GM10266 (cell line): ENCODE measurements around the gene DLL3.

ENCODE experiments used
- DNase-seq: peaks from one replicate; pipeline ENCODE4 v3.0.0; 2012; ENCODE audit errors: extremely low spot score
- TF ChIP-seq, protein P1 (sequence below): IDR thresholded peaks from 2 replicates; pipeline ENCODE4 v1.5.1; 2012; ENCODE audit warnings: mild to moderate bottlenecking, low read depth; ENCODE audit not compliant: control insufficient read depth, insufficient read depth; ENCODE audit errors: missing control alignments

DLL3 gene

DNA sequence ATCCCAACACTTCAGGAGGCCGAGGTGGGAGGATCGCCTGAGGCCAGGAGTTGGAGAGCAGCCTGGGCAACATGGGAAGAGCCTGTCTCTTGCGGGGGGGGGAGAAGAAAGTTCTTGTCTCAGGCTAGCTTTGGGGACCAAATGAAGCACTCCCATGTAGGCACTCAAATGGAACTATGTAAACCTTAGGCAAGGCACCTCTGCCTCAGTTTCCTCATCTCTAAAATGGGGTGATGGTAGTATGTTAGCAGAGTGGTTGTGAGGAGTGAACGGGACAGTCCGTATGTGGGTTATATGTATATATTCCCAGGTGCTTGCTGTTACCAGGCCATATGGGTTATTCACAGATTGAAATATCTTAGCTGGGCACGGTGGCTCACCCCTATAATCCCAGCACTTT, 6.5 kb upstream of the DLL3 start:
- no peak for DNase-seq
- TF ChIP-seq, protein P1, sequence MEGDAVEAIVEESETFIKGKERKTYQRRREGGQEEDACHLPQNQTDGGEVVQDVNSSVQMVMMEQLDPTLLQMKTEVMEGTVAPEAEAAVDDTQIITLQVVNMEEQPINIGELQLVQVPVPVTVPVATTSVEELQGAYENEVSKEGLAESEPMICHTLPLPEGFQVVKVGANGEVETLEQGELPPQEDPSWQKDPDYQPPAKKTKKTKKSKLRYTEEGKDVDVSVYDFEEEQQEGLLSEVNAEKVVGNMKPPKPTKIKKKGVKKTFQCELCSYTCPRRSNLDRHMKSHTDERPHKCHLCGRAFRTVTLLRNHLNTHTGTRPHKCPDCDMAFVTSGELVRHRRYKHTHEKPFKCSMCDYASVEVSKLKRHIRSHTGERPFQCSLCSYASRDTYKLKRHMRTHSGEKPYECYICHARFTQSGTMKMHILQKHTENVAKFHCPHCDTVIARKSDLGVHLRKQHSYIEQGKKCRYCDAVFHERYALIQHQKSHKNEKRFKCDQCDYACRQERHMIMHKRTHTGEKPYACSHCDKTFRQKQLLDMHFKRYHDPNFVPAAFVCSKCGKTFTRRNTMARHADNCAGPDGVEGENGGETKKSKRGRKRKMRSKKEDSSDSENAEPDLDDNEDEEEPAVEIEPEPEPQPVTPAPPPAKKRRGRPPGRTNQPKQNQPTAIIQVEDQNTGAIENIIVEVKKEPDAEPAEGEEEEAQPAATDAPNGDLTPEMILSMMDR, result no peak

DNA sequence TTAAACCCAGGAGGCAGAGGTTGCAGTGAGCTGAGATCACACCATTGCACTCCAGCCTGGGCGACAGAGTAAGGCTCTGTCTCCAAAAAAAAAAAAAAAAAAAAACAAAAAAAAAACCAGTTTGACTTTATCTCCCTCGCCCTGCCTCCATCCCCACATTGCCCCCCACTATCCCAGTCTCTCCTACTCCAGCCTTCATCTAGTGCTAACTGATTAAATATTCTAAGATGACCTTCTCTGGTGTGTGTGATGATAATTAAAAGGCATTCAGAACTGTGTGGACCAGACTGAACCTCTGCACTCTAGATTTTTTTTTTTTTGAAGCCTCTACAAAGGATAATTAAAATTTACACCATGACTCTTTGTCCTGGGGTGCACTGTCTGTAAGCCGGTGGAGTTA, 6.0 kb upstream of the DLL3 start:
- TF ChIP-seq, protein P1, result no peak
- no peak for DNase-seq

DNA sequence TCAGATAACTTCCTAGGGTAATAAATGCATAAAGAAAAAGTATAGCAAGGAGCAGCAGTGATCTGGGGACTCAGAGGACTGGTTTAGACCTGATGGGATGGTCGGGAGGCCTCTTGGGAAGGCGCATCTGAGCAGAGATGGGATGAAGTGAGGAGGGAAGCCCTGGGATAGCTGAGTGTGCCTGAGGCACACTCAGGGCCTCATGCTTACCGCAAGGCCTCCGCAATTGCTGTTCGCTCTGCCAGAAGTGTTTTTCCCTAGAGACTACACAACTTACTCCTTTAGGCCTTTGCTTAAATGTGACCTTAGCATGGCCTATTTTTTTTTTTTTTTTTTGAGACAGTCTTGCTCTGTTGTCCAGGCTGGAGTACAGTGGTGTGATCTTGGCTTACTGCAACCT, 4.1 kb upstream of the DLL3 start:
- TF ChIP-seq, protein P1, result no peak
- no peak for DNase-seq

DNA sequence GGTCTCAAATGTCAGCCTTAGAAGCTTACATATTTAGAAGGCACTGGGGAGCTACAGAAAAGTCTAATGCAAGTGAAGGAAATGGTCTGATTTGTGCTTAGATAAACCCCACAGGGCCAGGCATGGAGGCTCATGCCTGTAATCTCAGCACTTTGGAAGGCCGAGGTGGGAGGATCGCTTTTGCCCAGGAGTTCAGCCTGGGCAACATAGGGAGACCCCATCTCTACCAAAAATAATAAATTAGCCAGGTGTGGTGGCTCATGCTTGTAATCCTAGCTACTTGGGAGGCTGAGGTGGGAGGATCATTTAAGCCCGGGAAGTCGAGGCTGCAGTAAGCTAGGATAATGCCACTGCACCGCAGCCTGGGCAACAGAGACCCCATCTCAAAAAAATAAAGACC, 2.7 kb upstream of the DLL3 start:
- no peak for DNase-seq
- TF ChIP-seq, protein P1, result no peak

DNA sequence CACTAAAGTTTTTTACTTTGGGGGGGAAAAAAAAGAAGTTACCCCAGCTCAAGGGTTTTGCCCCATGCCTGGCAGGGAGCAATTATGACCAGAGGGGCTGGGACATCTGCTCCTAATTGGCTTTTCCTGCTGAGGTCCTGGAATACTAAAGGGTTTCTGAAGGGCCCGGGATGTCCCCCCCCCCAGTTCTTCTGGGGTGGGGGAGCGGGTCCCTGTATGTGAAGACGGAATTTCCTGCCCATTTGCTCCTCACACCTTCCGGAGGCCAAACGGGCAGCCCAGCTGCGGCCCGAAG, 1.1 kb upstream of the DLL3 start:
- TF ChIP-seq, protein P1, result no peak
- no peak for DNase-seq

DNA sequence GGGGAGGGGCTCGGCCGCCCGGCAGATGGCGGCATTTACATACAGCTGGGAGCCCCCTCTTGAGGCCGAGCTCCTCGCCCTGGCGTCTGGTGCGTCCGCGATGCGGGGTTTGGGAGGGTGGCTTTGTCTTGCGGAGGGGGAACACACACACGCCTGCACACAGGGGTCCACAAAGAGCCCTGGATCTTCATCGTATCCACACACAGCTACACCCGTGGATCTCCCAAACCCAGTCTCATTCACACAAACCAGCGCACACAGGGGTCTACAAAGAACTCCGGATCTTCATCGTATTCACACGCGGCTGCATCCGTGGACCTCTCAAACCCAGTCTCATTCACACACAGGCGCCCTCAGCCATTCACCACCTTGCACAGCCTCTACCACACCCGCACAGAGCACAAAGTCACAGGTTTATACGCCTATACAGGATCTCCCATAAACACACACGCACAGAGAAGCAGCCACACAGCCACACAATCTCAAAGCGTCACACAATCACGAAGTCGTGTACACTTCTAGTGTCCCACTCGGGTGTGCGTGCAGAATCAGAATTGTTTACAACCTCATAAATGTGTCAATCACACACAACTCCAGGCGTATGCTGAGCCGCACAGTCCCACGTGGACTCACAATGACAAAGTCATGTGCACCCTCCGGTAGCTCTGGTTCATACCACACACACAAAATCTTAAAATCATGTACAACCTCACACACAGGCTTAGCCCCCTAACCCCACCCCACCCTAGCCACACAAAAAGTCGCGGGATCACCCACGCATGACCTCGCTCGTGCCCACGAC, 550 bp upstream of the DLL3 start:
- peak; percentile 75 for DNase-seq
- TF ChIP-seq, protein P1, result peak; percentile 58

DNA sequence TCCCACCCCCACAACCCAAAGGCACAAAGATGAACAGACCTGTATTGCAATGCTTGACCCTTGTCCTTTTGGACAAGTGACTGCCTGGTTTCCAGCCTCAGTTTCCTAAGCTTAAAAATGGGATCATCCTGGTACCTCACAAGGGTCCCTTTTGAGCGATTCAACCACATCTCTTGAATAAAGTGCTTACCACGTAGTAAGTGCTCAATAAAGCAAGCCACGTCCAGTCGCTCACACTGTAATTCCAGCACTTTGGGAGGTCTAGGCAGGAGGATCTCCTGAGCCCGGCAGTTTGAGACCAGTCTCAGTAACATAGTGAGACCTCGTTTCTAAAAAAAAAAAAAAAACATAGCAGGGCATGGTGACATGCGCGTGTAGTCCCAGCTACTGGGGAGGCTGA, 1.2 kb downstream of the DLL3 start:
- TF ChIP-seq, protein P1, result no peak

More for the DNA sequence above, 1.2 kb downstream of the DLL3 start:
- DNase-seq, result no peak
